Muscle of leg (tissue), 11 donors: ENCODE results near the gene BFSP1. TPM values are rescaled to one million over a fixed set of nuclear protein-coding genes. Genes with fewer than 3 reads are reported as not detected.

Source experiments
- DNase-seq: peaks from one replicate; pipeline ENCODE4 v3.0.0; 2013
- H3K27ac ChIP-seq: one replicate; pipeline ENCODE4 v1.5.1; 2013; ENCODE audit warnings: mild to moderate bottlenecking, low read length, control low read depth
- H3K27me3 ChIP-seq: one replicate; pipeline ENCODE4 v1.6.1; 2013; ENCODE audit warnings: low read length; ENCODE audit not compliant: control insufficient read depth, insufficient read depth
- H3K36me3 ChIP-seq: one replicate; pipeline ENCODE4 v1.6.1; 2013; ENCODE audit warnings: low read length; ENCODE audit not compliant: control insufficient read depth, insufficient read depth
- H3K4me1 ChIP-seq: one replicate; pipeline ENCODE4 v1.6.1; 2013; ENCODE audit warnings: low read length; ENCODE audit not compliant: control insufficient read depth, insufficient read depth
- H3K4me3 ChIP-seq: one replicate; pipeline ENCODE4 v1.5.1; 2013; ENCODE audit warnings: low read length, control low read depth
- H3K9me3 ChIP-seq: replicated peaks from 2 replicates; pipeline ENCODE4 v1.6.1; 2013; ENCODE audit warnings: low read depth, low read length; ENCODE audit not compliant: control insufficient read depth
- WGBS: methylation state at CpG from one replicate; pipeline ENCODE4 v1.1.5; 2013; ENCODE audit warnings: missing lambda C conversion rate; ENCODE audit not compliant: insufficient coverage; 5-methylcytosine and 5-hydroxymethylcytosine counted together
- polyA plus RNA-seq, 8 donors: library from polyadenylated mRNA; unstranded; fragments of 120-200 nt; gene quantifications; one replicate each; pipeline versions ENCODE4 v1.2.1 to v1.2.3, GENCODE V29; 2013; ENCODE audit warnings: inconsistent platforms in 1 of 8, low replicate concordance in 1 of 8; ENCODE audit not compliant: insufficient read length in 8 of 8, insufficient read depth in 1 of 8
- total RNA-seq: library from RNA; stranded (reverse); fragments of 120-200 nt; gene quantifications from one replicate; pipeline ENCODE4 v1.2.4, GENCODE V29; 2013

Gene BFSP1
- total and polyA plus RNA-seq, 9 donors, result 2.3 to 4.3 (median 2.8) TPM

- no peaks in the 10 kb centered on the region for H3K36me3 ChIP-seq
- H3K4me1 ChIP-seq, result peaks cover 22% of the 10 kb centered on the region
- H3K27me3 ChIP-seq, result no peaks in the 10 kb centered on the region
- 90% methylated on average over 5 of the region's 7 CpGs for WGBS
- no peak overlapping the region for H3K27ac ChIP-seq
- DNase-seq, result no peak
- H3K4me3 ChIP-seq, result no peak overlapping the region
- no peaks in the 10 kb centered on the region for H3K9me3 ChIP-seq
These were observed 30.4 kb downstream of the BFSP1 start for GRCh38 chr20:17500826-17501225.

GRCh38 chr20:17500271-17500670, 30.9 kb downstream of the BFSP1 start:
- H3K4me3 ChIP-seq, result no peak overlapping the region
- DNase-seq, result no peak
- H3K36me3 ChIP-seq, result no peaks in the 10 kb centered on the region
- H3K4me1 ChIP-seq, result peaks cover 18% of the 10 kb centered on the region
- no peaks in the 10 kb centered on the region for H3K27me3 ChIP-seq
- no peaks in the 10 kb centered on the region for H3K9me3 ChIP-seq
- 78% methylated on average over 4 of the region's 10 CpGs for WGBS
- H3K27ac ChIP-seq, result no peak overlapping the region

- no peak for DNase-seq
- H3K27me3 ChIP-seq, result no peaks in the 10 kb centered on the region
- H3K4me1 ChIP-seq, result peaks cover 10% of the 10 kb centered on the region
- no CpG with 5 or more reads among the region's 5 CpGs for WGBS
- H3K9me3 ChIP-seq, result no peaks in the 10 kb centered on the region
- no peak overlapping the region for H3K4me3 ChIP-seq
- no peak overlapping the region for H3K27ac ChIP-seq
- H3K36me3 ChIP-seq, result no peaks in the 10 kb centered on the region
These were observed 32.1 kb downstream of the BFSP1 start for GRCh38 chr20:17499041-17499440.

- 89% methylated on average over 11 of the region's 13 CpGs for WGBS
- DNase-seq, result no peak
- Histone ChIP-seq H3K27ac (no peak overlapping the region), H3K36me3 (no peaks in the 10 kb centered on the region), H3K4me3 (no peak overlapping the region), H3K4me1 (peaks cover 10% of the 10 kb centered on the region), H3K27me3 (no peaks in the 10 kb centered on the region), H3K9me3 (no peaks in the 10 kb centered on the region)
These were observed 32.5 kb downstream of the BFSP1 start for GRCh38 chr20:17498641-17499040.

- whole genome bisulfite sequencing, result 49% methylated on average over 6 of the region's 11 CpGs
- DNase-seq, result peak; percentile 36
- Histone ChIP-seq H3K9me3 (no peaks in the 10 kb centered on the region), H3K4me3 (no peak overlapping the region), H3K4me1 (peaks cover 10% of the 10 kb centered on the region), H3K36me3 (no peaks in the 10 kb centered on the region), H3K27me3 (no peaks in the 10 kb centered on the region), H3K27ac (no peak overlapping the region)
These were observed 33.2 kb downstream of the BFSP1 start for GRCh38 chr20:17497821-17498580.

GRCh38 chr20:17495826-17496225, 35.4 kb downstream of the BFSP1 start:
- Histone ChIP-seq H3K27ac (no peak overlapping the region), H3K4me3 (no peak overlapping the region), H3K36me3 (no peaks in the 10 kb centered on the region), H3K9me3 (no peaks in the 10 kb centered on the region), H3K4me1 (peaks cover 10% of the 10 kb centered on the region), H3K27me3 (no peaks in the 10 kb centered on the region)
- no peak for DNase-seq
- 65% methylated on average over 6 of the region's 9 CpGs for WGBS

GRCh38 chr20:17494201-17494600, 37.0 kb downstream of the BFSP1 start:
- Histone ChIP-seq H3K4me3 (no peak overlapping the region), H3K36me3 (no peaks in the 10 kb centered on the region), H3K27me3 (no peaks in the 10 kb centered on the region), H3K4me1 (peaks cover 10% of the 10 kb centered on the region), H3K27ac (no peak overlapping the region), H3K9me3 (no peaks in the 10 kb centered on the region)
- WGBS, result 87% methylated on average over 6 of the region's 7 CpGs
- DNase-seq, result no peak

- Histone ChIP-seq H3K27ac (no peak overlapping the region), H3K4me1 (peaks cover 5% of the 10 kb centered on the region), H3K4me3 (no peak overlapping the region), H3K9me3 (no peaks in the 10 kb centered on the region), H3K27me3 (no peaks in the 10 kb centered on the region), H3K36me3 (no peaks in the 10 kb centered on the region)
- no peak for DNase-seq
- WGBS, result 53% methylated on average over 2 of the region's 2 CpGs
These were observed 38.0 kb downstream of the BFSP1 start for GRCh38 chr20:17493173-17493572.

- 89% methylated on average over 4 of the region's 4 CpGs for WGBS
- H3K27ac ChIP-seq, result no peak overlapping the region
These were observed 39.7 kb downstream of the BFSP1 start for GRCh38 chr20:17491488-17491887.

GRCh38 chr20:17491041-17491440, 40.1 kb downstream of the BFSP1 start:
- no peaks in the 10 kb centered on the region for H3K36me3 ChIP-seq
- H3K27me3 ChIP-seq, result no peaks in the 10 kb centered on the region
- no peak overlapping the region for H3K4me3 ChIP-seq
- no peak for DNase-seq
- H3K9me3 ChIP-seq, result no peaks in the 10 kb centered on the region
- no peak overlapping the region for H3K27ac ChIP-seq
- H3K4me1 ChIP-seq, result no peaks in the 10 kb centered on the region
- 85% methylated on average over 10 of the region's 11 CpGs for WGBS

More at GRCh38 chr20:17491488-17491887, 39.7 kb downstream of the BFSP1 start:
- H3K4me1 ChIP-seq, result no peaks in the 10 kb centered on the region
- no peak overlapping the region for H3K4me3 ChIP-seq
- no peaks in the 10 kb centered on the region for H3K36me3 ChIP-seq
- H3K27me3 ChIP-seq, result no peaks in the 10 kb centered on the region
- H3K9me3 ChIP-seq, result no peaks in the 10 kb centered on the region
- no peak for DNase-seq
